Activated CD4-positive, alpha-beta T cell treated with anti-CD3 and anti-CD28 coated beads, Interleukin-2, Interleukin-6, amounts not matched to agents 100 ng/mL and 50 ng/mL, durations not matched to agents 16 hours and 8 hours (primary cell): ENCODE measurements around the gene POLR3C.
"Not testable (repeated sequence)": the region's sequence is repeated elsewhere in the genome, so short reads cannot be mapped to it uniquely, and the experiment has no call there.

ENCODE experiments used
- DNase-seq: peaks from one replicate; pipeline ENCODE4 v3.0.0-alpha.2; 2020

POLR3C gene

DNA sequence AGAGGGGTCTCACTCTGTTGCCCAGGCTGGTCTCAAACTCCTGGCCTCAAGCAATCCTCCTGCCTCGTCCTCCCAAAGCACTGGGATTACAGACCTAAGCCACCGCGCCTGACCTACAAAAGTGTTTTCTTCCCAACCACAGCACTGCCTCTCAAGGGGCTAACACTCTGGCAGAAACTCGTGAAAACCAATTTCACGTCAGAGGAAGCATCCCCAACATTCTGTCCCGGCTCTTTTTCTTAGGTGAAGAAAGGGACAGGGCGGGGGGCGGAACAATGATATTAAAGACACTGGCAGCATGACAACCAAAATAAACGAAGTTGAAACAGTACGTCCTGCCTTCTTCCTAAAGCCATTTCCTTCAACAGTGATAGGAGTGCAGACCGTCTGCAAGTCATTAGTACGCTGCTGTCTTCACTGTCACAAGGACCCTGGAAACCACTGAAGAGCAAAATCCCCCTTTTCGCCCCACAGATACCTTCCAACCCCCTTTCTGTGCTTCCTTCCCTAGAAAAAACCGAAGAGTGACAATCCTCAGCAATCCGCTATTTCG lies 1.1 kb upstream of the POLR3C start:
- not testable (repeated sequence) for DNase-seq

DNA sequence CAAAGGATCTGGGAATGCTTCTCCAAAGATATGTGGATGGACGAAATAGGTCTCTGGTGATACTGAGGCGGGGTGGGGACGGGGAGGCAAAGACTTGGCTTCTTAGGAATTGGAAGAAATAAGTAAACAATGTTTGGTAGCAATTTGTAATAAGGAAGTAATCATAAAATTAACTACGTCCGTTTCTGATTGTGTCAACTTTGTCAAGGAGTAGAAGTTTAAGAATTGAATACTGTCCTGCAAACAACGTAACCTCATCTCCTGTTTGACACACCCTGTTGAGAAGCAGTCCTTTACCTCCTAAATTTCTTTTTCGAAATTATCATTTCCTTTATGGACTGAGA lies 471 bp downstream of the POLR3C start:
- DNase-seq = no peak

DNA sequence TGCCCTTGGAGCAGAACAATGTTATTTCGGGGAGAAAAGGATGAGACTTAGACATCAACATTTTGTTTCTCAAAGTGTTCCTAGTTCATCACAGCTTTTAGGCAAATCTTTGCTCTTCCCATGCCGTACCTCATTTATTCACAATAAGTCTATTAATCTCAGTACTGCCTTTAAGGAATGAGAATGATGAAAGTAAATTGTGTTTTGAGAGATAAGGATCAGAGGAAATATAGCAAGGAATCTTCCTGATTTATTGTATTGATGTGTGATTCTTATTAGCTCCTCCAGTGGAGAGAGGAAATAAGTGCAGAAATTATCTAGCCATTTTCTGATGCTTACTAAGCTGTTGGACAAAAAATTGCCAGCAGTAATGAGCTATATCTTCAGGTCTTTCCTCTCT lies 2.0 kb downstream of the POLR3C start:
- no peak for DNase-seq

DNA sequence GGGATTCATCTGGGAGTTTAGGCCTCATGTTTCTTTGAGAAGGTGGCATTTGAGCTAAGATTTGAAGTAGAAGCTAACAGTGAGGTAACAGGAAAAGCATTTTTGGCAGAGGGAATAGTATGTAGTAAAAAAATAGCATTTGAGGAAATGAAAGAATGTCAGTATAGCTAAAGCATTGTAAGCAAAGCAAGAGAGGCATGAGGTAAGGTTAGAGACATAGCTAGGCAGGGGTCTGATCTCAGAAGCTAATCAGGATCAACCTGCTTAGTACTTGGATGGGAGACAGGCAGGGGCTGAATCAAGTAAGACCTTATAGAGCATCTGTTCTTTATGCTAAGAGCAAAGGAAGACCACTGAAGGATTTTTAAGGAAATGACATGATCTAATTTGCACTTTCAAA lies 4.0 kb downstream of the POLR3C start:
- DNase-seq = no peak

DNA sequence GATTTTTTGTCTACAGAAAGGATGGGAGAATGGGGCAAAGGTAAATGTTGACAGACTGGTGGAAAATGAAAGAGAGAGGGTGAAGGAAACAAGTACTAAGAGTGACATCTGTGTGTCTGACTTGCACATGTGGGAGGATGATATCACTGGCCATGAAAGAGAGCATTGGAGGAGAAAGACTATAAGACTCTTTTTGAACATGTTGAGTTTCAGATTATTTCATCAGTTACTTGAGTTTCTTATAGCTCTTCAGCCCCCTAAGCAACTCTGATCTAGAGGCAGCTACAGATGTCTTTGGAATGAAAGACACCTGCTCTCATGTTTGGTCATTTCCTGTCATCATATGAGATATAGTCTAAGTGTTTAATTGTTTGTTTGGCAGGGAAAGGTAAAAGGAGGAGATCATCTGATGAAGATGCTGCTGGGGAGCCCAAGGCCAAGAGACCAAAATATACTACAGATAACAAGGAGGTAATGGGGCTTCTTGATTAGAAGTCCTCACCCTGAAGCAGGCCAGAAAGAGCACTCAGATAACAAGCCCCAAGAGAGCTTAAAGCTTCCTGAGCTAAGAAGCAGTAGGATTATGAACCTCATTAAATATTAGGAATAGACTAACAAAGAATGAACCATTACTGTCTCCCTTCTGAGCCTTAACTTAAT lies 4.5 kb downstream of the POLR3C start:
- DNase-seq = peak; percentile 23

DNA sequence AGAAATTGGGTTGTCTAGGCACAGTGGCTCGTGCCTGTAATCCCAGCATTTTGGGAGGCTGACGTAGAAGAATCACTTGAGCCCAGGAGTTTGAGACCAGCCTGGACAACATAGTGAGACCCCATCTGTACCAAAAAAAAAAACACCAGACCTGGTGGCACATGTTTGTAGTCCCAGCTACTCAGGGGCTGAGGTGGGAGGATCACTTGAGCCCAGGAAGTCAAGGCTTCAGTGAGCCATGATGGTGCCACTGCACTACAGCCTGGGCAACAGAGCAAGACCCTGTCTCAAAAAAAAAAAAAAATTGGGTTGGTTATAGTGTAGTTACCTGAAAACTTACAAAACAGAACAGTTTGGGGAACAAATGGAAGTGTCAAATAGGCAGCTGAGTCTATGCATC lies 6.8 kb downstream of the POLR3C start:
- not testable (repeated sequence) for DNase-seq

DNA sequence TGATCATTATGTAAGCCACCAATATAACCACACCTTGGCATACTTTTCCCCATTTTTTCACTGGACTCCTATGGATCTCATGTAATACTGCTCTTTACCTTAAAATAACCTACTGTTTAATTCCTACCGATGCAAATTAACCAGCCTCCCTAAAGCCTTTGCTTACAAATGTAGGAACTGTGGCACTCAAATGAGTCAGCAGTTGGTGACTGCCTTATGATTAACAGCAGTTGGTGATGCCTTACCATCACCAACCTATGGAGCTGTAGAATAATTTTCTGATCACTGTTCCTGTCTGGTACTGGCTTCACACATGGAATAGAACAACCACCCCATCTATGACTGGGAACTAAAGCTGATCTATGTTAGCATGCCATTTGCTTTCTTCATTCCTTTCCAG lies 13.7 kb downstream of the POLR3C start:
- DNase-seq = no peak

DNA sequence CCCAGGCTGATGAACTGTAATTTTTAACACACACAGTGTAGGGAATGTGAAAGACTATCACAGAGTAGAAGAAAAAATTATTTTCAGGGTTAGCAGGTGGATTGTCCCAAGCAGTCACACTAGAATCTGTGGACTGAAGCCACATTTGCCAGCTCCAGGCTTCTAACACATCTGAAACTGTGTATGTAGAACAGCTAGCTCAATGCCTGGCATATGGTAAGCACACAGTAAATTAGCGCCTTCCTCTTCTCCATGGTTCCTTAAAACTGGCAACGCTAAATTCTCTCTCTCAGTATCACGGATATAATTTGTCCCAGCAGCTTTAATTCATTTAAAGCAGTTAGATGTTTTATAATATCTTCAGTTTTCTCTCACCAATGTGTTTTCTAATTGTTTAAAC lies 19.0 kb downstream of the POLR3C start:
- DNase-seq = no peak

DNA sequence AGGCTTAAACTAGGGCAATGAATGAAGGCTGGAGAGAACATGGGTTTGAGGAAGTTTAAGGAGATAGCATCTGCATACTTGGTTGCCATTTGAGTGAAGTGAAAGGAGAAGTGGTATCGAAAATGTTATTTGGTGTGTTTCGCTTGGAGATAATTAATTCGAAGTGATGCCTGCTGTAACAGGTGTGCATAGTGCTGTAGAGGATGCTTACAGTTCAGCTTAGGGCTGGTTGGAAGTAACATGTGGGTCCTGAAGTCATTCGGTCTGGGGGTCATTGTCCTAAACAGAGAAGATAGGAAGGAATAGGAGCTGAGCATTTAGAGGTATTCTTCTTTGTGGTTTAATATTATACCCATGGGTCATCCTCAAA lies 21.1 kb downstream of the POLR3C start:
- DNase-seq = no peak

DNA sequence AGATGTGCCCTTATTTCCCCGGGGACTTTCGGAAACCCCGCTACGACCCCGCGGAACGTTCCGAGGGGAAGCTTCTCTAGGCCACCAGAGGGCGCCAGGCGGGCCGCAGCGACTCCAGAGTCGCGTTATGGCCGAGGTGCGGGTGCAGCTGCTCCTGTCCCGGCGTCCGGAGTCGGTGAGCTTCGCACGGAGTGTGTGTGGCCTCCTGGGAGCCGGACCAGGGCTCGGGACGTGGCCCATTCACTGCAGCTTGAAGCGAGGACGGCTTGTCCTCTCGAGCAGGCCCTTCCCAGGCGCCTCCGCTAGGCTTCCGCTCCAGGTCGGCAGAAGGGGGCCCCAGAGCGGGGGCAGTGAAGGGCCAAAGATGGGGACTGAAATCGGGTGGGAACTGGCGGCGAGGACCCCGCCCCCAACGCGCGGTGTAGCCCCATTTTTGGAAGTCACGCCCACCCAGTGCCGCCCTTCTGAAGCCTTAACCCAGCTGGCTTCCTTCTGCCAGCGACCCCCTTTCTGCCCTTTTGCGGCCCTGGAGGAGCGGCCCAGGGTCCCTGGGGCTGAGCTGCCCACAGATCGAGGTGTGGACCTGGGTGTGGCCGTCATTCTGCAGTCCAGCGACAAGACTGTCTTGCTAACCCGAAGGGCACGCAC lies 21.6 kb downstream of the POLR3C start, which contains the start of gene NUDT17:
Gene NUDT17 (plus strand): TSS at position 117 of the 648 bp plus-strand sequence. CDS start 11 bp downstream, at position 128.
- DNase-seq = peak; percentile 83

DNA sequence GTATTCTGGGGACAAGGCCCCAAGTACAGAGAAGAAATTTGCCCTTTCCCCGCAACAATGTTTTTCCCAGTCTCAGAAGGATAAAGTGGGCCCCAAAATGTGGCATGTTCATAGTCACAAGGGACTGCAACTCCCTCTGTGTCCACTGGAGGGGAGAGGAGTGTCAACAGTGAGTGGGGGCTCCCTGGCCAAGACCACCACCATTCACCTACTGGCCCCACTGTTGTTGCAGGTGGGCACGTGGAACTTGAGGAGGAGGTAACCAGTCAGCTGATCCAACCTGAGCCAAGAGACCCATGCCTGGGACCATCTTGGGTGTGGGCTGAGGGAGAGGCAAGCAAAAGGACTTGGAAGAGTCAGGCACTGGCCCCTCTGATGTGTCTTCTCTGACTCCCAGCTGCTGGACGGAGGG lies 22.2 kb downstream of the POLR3C start:
- DNase-seq = peak; percentile 46

DNA sequence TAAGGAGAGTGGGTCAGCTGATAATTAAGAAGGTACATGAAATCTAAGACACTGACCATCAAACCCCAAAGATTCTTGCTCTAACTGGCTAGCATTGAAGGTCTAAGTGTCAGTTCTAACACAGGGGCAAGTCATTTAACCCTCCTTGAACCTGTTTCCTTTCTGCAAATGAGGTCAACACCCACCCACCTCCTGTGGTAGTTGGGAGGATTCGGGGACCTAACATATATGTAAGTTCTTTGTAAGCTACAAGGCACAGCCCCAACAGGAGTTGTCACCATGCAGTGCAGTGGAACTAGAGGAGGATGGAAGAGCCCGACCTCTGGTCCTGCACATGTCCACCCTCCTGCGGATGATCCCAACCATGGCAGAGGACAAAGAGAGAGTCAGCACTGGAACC lies 23.8 kb downstream of the POLR3C start:
- no peak for DNase-seq

DNA sequence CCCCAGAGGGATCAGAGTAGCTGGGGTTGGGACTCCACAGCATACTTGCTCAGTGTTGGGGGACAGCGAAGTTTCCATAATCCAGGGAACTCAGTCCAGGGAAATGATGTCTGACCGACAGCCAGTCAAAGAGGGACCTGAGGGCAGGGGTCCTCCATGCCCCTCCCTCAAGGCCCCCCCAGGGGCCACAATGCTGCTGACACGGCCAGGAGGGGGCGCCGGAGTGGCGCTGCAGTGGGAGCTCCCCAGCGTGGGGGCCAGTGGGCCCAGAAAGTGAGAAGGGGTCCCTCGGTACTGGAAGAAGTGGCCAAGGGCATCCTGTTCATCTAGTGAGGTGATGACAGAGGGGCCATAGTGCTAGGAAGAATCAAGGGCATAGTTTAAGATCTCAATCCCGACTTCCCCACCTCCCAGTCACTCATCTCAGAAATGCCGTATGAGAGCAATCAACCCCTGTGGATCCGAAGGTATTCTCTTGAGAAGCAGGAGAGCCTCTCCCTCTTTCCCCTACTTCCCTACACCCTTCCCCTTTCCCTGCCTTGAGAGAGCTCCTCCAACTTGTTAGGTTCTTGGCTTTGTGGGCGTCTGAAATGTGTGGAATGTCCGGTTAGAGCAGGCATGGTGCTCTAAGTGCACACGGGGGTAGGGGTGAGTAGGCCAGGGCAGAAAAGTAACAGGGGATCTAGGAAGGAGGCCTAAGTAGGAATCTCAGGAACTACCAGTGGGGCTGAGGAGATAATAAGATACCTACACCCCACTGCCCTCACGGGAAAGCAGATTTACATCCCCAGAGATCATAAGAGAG lies 25.6 kb downstream of the POLR3C start:
- no peak for DNase-seq

DNA sequence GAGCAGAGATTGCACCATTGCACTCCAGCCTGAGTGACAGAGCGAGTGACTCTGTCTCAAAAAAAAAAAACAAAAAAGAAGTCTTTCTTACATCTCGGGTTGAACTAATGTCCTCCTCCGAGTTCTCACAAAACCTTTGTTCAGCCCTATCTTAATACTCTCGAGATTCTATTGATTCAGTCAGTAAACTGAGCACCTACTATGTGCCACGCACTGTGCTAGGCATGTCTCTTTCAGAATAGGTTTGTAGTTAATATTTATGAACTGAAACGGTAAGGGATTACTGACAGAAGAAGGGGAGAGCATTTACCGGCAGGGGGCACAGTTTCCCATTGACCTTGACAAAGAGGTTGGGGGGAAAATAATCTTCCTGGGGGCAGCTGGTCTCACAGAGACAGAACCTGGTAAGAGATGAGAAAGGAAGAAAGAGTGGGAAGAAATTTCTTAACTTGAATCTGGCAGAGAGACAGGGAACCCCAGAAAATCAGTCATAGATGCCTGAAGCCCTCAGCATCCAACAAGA lies 31.5 kb downstream of the POLR3C start:
- DNase-seq = no peak

DNA sequence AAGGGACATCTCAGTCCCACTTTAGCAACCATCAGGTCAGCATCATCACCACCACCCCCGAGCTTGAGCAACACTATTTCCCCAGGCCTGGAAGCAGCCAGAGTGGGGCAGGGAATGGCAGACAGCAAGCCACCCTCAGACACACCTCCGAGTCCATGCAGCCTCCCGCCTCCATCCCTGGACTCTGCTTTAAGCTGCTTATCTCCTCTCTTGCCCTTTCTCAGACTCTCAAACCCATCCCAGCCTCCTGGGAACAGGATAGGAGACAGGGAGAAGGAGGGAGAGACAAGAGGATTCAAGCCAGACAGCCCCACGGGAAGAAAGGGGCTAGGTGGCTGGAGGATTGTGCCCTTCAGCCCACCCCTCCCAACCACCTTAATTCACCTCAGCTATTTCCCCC lies 33.2 kb downstream of the POLR3C start:
- no peak for DNase-seq

DNA sequence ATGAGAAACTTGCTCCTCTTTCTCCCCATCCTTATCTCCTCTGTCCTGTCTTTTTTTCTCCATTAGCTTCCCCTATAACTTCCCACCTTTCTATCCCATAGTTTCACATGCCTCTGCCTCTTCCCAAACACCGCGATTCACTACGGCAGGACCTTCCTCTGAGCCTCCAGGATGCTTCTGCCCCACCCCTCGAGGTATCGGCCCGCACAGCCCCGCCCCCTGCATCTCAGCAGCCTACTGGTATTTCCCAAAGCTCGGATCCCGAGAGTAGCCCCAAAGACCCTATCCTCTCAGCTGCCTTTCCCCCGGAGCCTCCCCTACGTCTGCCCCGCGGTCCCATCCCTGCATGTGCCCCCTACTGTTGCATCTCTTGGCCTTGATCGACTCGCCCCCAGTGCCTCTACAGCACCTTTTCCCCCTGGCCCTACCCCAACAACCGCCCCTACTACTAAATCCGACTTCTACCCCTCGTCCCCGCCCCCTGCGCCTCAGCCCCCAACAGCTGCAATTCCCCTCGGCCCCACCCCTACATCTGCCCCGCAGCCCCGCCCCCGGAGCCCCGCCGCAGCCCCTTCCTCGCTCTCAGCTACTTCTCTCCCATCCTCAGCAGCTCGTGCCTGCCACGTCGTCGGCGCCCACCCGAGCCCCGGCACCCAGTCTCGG lies 34.4 kb downstream of the POLR3C start:
- DNase-seq = peak; percentile 63

DNA sequence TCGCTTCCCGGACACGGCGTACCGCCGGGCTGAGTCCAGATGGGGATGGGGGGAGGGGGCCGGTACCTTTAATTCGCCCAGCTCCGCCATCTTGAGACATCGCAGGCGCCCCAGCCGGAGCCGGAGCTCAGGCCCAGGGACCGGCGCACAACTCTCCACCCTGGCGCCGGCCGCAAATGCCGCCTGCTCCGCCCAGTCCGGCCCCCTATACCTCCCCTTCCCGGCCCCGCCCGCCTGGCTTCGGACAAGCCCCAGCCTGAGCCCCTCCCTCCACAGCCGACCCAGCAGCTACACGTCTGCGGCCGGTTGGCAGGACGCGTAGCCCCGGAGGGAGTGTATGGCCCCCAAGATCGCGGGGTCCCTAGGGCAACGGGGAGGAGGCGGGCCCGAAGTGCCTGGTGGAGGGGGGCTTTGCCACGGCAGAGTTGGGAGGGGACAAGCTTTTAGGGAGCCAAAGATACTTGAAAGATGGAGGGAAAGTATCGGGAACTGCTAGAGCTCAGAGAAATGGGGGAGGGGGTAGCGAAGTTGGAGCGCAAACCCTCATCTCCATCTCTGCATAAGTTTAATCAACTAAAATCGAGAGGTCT lies 35.0 kb downstream of the POLR3C start, which contains the start of gene PIAS3:
Gene PIAS3 (minus strand): TSS at position 181 of the 590 bp plus-strand sequence. CDS start 91 bp downstream, at position 90.
- DNase-seq = peak; percentile 94

DNA sequence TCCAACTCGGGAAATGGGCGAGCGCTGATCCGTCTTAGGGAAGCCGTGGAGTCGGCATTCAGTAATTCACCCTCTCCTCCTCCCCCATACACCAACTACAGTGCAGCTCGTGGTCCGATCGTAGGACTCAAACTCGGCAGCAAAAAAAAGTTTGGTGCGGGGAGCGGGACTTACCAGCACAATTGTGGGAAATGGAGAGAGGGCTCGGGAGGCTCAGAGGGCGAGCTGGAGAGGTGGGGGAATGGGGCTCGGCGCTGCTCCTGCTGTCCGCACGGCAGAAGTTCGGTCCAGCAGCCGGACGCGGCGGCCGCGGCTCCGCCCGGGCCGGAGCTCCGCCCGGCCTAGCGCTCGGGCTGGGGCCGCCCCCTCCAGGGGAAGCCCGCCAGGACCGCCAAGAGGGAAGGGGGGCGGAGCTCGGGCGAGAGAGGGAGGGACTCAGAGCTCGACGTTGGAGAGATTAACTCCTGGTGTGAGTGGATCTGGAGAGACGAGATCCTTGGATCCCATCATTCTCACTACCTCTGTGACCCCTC lies 35.6 kb downstream of the POLR3C start:
- peak; percentile 80 for DNase-seq

DNA sequence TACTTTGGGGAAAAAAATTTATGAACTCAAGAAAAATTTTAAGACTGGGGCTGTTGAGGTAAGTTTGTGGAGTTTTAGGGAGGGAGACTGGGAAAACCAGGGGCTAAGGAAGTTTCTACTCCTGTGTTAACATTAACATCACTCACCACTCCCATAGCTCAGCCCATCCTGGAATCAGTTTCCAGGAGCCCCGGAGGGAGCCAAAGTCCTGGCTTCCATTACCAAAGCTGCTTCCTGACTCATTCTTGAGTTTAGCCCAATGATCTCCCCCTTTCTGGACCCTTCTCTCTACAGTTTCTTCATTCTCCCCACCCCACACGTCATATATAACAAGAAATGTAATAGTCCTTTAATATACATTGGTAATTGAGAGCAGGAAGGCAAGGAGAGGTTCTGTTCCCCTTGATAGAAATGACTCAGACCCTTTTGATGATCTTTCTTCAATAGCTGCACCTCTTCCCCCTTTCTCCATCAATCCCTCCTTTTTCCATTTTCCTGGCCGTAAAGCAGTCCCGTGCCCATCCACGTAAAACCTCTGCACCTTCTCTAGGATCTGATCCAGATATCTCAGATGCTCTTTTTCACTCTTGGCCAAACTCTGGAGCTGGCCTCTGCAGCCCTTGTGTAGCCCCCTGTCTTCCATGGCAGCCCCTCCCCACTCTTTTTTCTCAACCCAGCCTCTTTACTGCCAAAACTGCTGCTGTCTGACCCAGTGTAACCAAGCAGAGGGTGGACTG lies 39.5 kb downstream of the POLR3C start:
- no peak for DNase-seq

DNA sequence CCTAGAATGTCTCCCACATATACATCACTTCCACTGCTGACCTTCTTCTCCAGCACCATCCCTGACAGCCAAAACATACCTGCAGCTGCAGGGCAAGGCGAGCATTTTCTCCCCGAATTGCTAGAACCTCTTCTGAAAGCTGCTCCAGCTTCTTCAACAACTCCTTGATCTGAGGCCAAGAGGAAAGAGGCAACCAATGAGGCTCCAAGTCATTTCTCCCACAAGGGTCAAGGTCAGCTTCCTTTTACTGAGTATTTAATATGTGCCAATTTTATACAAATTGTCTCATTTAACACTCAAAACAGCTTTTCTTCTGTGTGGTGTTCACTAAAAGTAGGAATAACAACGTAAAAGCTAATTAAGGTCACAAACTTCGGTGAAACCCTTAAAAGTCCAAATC lies 44.2 kb downstream of the POLR3C start:
- DNase-seq = no peak
